Measurements from ENCODE around the gene SLC36A4.

DNA sequence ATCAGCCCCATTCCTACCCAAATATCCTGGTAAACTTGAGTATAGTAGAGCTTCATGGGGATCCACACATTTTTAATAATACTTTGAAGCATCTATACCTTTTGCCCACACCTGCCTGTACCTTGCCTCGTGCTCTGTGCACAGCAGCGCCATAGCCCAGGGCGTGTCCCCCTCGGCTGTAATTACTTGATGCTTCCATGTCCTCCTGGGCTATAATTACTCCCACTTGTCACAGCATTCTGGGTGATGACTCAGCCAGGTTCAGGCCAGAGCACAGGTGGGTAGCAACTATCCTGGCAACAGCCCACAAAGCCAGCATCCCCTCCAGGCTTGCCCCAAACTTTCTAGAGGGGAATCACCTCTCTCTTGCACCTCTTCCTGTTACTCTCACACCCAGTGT is 23.7 kb upstream of the SLC36A4 start:
- TF ChIP-seq, protein P1, sequence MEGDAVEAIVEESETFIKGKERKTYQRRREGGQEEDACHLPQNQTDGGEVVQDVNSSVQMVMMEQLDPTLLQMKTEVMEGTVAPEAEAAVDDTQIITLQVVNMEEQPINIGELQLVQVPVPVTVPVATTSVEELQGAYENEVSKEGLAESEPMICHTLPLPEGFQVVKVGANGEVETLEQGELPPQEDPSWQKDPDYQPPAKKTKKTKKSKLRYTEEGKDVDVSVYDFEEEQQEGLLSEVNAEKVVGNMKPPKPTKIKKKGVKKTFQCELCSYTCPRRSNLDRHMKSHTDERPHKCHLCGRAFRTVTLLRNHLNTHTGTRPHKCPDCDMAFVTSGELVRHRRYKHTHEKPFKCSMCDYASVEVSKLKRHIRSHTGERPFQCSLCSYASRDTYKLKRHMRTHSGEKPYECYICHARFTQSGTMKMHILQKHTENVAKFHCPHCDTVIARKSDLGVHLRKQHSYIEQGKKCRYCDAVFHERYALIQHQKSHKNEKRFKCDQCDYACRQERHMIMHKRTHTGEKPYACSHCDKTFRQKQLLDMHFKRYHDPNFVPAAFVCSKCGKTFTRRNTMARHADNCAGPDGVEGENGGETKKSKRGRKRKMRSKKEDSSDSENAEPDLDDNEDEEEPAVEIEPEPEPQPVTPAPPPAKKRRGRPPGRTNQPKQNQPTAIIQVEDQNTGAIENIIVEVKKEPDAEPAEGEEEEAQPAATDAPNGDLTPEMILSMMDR (conservative IDR thresholded peaks at IDR 0.05; ENCODE audit: low read depth, low read length) = no peak
- TF ChIP-seq EZH2 (IDR thresholded peaks at IDR 0.05; ENCODE audit: borderline replicate concordance, low read depth, low read length, poor library complexity, severe bottlenecking) = no peak

Data from A673 (cell line).